Kidney capillary endothelial cell (primary cell): ENCODE results near the gene MLH1.
A peak's percentile ranks its signal among the peaks of the same experiment; 100 is the strongest.
"Not testable (repeated sequence)": the region's sequence is repeated elsewhere in the genome, so short reads cannot be mapped to it uniquely, and the experiment has no call there.

Source experiments
- DNase-seq: peaks from one replicate; pipeline ENCODE4 v3.0.0-alpha.2; 2018; ENCODE audit warnings: low spot score

MLH1 gene

DNA sequence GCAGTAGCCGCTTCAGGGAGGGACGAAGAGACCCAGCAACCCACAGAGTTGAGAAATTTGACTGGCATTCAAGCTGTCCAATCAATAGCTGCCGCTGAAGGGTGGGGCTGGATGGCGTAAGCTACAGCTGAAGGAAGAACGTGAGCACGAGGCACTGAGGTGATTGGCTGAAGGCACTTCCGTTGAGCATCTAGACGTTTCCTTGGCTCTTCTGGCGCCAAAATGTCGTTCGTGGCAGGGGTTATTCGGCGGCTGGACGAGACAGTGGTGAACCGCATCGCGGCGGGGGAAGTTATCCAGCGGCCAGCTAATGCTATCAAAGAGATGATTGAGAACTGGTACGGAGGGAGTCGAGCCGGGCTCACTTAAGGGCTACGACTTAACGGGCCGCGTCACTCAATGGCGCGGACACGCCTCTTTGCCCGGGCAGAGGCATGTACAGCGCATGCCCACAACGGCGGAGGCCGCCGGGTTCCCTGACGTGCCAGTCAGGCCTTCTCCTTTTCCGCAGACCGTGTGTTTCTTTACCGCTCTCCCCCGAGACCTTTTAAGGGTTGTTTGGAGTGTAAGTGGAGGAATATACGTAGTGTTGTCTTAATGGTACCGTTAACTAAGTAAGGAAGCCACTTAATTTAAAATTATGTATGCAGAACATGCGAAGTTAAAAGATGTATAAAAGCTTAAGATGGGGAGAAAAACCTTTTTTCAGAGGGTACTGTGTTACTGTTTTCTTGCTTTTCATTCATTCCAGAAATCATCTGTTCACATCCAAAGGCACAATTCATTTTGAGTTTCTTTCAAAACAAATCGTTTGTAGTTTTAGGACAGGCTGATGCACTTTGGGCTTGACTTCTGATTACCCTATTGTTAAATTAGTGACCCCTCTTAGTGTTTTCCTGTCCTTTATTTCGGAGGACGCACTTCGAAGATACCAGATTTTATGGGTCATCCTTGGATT lies at the start of gene MLH1:
Gene MLH1 (plus strand): TSS at position 193 of the 958 bp plus-strand sequence. CDS start 30 bp downstream, at position 223.
- peak; percentile 100 for DNase-seq

DNA sequence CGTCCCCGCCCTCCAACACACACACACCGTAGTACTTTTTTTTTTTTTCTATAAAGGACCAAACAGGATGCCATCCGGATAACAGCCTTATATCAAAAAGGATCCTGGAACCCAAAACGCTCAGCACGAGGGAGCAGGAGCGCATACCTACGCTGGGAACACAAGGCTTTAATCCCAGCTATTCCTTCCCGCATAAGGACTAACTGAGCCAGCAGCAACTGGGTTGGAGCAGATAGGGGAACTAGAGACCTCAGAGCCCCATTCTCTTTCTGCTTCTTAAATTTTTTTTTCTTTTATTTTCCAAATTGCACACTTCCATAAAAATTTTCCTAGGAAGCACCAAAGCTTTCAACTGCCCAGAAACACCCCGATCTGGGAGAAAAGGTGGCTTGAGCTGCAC lies 49.7 kb upstream of the MLH1 start:
- DNase-seq, result peak; percentile 5

DNA sequence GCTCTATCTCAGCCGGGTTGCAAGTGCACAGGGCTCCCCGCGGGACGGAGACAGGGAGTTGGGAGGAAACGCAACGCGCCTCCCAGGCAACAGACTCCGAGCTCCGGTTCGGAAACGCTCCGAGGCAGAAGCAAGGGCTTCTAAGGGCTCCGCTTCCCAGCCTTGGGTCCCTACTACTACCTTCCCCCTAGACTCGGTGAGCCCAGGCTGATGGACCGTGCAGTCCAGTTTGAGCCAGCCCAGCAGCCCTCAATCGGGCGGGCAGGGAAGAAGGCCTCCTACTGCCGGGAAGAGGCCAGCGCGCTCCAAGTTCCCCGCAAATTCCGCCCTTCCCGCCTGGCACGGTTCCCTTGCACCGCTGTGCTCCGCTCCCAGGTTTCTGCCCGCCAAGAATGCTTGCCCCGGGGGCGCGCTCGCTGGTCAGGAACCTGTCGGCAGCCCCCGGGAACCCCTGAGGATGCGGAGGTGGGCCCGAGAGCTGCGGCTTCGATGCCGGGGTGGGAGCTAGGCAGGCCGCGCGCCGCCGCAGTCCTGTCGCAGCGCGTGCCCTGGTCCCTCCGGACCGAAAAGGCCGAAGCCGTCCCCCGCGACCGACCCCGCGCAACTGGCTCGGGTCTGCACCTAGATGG lies 49.2 kb upstream of the MLH1 start:
- peak; percentile 26 for DNase-seq

DNA sequence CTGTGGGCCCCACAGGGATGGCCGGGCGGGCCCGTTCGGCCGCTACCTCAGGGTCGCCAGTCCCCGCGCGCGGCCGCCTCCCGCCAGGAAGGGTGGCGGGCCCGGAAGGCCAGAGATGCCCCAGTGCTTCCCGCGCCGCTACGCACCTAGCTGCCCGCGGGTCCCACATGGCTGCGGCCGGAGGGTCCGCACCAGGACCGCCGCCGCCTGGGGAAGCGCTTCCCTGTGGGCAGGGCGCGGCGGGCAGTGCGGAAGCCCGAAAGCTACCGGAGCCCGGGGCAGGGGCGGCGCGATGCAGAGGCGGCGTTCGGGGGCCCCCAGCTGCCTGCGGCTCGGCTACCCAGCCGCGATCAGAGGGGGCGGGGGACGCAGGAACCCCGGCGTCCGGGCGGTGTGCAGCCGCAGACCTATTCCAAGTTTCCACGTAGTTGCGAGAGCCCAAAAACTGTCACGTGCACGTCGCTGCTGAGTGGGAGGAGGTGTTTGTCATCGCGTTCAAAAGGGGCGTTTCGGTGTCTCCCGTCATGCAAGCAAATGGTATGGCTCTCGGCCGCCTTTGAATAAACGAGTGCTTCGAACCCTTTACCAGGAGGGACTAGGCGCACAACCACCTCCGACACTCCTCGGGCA lies 48.6 kb upstream of the MLH1 start, which contains the start of gene TRANK1:
Gene TRANK1 (minus strand): TSS at position 414 of the 630 bp plus-strand sequence. CDS start 245 bp downstream, at position 169.
- peak; percentile 22 for DNase-seq

DNA sequence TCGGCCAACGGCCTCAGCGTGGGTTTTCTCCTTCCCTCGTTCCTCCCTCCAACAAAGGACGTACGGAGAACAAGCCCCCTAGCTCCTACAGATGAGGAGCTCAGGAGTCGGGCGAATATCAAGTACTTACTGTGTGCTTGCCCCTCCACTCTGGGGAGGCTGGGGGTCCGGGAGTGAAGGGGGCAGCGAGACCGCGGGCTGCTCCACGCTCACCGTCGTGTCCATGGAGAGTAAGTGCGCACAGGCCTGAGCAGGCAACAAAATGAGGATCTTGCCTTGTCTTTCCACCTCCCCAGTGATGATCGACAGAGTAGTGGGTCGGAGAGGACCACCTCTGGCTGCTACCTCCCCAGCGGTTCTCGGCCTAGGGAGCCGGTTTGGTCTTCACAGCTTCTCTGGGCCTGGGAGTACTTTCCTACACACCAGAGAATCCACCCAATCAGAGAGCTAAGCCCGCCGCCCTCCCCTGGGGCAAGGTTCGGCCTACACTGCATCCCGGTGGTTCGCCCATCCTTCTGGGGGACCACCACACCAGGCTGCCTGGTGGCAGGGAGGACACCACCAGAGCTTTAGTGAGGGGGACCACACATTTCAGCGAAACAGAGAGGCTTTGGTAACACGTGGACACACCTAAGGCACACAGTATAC lies 47.9 kb upstream of the MLH1 start:
- no peak for DNase-seq

DNA sequence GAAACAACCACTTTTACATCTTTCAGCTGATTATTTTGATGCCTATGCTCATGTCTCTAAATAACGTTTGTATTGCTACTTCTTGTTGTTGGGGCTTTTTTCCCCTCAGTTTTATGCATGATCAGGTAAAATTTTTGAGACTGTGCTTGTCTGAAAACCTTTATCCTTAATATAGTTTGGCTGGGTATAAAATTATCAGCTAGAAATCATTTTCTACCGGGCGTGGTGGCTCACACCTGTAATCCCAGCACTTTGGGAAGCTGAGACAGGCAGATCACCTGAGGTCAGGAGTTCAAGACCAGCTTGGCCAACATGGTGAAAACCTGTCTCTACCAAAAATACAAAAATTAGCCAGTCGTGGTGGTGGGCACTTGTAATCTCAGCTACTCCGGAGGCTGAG lies 45.5 kb upstream of the MLH1 start:
- not testable (repeated sequence) for DNase-seq

DNA sequence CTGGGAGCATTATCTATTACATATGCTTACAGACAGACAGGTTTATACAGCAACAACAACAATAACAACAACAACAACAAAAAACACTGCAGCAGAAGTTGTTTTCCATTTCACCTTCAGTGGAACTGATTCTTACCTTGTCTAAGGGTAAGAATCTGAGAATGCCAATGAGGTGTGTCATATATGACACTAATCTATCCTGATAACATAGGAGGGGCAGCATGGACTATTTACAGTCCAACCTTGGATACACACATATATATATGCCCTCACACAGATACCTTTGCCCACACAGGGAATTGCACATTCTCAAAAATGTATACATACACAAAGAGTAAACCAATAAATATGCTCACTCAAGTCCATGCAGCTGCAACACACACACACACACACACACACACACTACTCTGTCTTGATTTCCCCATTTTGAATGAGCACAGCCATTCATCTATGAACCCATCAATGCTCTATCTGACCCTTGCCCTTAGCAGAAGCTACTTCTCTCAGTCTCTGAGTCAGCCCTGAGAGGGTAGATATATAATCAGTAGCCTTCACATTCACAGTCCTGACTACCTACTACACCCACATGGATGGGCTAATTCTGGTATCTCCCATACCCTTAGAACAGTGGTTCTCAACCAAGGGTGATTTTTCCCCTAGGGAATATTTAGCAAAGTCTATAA lies 38.7 kb upstream of the MLH1 start:
- DNase-seq, result no peak

DNA sequence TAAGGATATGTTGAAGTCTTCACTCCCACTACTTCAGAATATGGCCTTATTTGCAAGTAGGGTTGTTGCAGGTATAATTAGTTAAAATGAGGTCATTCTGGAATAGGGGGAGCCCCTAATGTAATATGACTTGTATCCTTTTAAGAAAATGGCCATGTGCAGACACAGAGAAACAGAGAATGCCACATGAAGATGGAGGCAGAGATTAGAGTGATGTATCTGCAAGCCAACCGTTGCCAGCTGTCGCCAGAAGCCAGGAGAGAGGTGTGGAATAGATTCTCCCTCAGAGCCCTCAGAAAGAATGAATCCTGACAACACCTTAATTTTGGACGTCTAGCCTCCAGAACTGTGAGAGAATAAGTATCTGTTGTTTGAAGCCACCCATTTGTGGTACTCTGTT lies 37.2 kb upstream of the MLH1 start:
- no peak for DNase-seq

DNA sequence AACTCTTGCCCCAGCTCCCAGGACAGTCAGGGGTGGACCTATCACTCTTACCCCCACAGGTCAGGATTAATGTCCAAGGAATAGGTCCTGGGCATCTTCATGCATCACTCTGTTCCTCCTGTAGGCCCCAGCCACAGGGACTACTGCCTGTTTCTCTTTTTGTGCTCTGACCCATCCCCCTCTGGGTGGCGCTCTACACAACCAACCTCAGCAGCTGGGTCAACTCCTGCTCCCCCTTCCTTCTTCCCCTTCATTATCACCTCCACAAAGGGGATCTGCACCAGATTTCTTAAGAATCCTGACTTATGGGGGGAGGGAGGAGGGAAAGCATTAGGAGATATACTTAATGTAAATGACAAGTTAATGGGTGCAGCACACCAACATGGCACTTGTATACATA lies 36.3 kb upstream of the MLH1 start:
- no peak for DNase-seq

DNA sequence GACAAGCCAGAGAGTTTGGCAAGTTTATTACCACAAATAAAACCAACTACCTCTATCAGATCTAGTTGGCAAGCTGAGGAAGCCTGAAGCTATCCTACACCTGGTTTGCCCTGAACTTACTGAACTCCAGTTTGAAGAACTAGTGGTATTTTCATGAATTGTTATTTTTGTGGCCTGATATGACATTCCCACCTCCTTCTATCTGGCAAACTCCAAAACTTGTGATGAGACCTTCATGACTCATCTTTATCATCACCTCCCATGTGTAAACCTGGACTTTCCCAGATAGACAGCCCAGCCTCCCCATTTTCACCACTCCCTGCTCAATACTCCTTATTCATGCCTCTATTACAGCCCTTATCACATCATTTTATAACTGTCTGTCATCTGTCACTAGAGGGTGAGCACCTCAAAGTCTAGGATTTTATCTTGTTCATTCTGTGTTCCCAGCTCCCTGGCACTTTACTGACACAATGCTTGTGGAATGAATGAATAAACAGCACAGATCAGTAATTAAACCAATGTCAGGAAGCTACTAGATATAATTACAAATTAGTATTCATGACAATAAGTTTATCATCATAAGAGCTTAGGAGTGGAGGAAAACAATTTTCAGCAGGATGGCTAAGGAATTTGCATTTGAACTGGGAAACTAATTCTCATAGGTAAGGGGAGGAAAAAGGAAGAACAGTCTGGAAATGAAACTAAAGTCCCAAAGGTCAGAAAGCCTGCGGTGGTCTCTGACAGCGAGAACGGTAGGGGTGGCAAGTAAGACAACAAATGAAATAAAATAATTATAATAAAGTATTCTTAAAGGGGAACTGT lies 35.2 kb upstream of the MLH1 start:
- DNase-seq, result peak; percentile 22

DNA sequence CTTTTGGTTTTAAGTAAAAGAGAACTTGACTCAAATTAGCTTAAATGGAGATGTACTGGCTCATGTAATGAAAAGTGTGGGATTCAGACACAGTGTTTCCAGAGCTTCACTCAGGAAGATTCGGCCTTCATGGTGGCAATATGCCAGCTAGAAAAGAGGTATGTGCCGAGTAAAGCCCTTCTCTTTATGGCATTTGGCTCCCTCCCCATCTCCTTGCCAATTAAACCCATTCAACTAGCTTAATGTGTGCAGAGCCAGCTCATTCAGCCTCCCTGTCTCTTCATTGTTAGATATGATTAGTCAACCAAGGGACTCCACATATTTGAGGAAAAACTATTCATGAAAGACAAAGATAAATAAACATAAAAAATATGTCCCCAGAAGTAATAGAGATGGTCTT lies 33.5 kb upstream of the MLH1 start:
- DNase-seq, result peak; percentile 3

DNA sequence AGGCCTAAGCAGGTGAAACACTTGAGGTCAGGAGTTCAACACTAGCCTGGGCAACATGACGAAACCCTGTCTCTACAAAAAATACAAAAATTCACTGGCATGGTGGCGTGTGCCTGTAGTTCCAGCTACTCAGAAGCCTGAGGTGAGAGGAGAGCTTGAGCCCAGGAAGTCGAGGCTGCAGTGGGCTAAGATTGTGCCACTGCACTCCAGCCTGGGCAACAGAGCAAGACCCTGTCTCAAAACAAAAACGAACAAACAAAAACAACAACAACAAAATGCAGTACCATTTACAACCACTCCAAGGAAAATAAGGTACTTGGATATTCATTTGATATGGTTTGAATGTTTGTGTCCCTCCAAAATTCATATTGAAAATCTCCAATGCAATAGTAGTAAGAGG lies 32.8 kb upstream of the MLH1 start:
- DNase-seq, result no peak

DNA sequence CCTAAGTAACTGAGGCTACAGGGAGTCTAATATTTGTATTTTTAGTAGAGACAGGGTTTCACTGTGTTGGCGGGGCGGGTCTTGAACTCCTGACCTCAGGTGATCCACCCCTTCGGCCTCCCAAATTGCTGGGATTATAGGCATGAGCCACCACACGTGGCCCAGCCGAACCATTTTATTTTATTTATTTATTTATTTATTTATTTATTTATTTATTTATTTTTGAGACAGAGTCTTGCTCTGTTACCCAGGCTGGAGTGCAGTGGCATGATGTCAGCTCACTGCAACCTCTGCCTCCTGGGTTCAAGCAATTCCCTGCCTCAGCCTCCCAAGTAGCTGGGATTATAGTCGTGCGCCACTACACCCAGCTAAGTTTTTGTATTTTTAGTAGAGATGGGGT lies 30.3 kb upstream of the MLH1 start:
- not testable (repeated sequence) for DNase-seq

DNA sequence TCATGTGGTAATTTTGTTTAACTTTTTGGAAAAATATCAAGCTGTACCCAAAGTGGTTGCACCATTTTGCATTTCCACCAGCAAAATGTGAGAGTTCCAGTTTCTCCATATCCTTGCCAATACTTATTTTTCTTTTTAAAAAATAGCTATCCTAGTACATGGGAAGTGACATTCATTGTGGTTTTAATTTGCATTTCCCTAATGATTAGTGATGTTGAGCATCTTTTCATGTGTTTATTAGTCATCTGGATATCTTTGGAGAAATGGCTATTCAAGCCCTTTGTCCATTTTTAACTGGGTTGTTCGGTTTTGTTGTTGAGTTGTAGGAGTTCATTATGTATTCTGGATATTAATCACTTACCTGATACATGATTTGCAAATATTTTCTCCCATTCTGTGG lies 29.0 kb upstream of the MLH1 start:
- DNase-seq, result no peak

DNA sequence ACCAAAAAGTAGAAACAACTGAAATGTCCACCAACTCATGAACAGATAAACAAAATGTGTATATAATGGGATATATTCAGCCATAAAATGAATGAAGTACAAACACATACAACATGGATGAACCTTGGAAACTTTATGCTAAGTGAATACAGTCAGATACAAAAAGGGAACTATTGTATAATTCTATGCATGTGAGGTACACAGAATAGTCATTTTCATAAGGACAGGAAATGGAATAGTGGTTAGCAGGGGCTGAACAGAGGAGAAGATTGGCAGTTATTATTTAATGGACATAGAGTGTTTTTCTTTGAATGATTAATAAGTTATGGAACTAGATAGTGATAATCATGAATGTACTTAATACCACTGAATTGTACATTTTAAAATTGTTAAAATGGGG lies 28.5 kb upstream of the MLH1 start:
- DNase-seq, result no peak

DNA sequence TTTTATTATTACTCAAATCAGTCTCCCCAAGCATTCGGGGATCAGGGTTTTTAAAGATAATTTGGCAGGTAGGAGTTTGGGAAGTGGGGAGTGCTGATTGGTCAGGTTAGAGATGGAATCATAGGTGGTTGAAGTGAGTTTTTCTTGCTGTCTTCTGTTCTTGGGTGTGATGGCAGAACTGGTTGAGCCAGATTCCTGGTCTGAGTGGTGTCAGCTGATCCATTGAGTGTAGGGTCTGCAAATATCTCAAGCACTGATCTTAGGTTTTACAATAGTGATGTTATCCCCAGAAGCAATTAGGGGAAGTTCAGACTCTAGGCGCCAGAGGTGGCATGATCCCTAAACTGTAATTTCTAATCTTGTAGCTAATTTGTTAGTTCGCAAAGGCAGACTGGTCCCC lies 27.9 kb upstream of the MLH1 start:
- no peak for DNase-seq

DNA sequence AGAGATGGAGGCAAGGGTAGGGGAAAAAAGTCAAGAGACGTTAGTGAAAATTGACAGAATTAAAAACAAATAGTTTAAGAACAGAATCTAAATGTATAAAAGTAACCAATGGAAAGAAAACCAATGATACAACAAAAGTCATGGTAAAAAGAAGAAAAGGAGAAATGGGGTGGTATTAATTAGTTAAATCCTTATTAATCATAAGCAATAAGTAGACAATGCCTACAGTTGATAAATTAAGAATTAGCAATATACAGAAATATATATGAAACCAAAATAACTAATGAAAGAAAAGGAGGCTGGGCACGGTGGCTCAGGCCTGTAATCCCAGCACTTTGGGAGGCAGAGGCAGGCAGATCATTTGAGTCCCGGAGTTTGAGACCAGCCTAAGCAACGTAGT lies 24.2 kb upstream of the MLH1 start:
- no peak for DNase-seq

DNA sequence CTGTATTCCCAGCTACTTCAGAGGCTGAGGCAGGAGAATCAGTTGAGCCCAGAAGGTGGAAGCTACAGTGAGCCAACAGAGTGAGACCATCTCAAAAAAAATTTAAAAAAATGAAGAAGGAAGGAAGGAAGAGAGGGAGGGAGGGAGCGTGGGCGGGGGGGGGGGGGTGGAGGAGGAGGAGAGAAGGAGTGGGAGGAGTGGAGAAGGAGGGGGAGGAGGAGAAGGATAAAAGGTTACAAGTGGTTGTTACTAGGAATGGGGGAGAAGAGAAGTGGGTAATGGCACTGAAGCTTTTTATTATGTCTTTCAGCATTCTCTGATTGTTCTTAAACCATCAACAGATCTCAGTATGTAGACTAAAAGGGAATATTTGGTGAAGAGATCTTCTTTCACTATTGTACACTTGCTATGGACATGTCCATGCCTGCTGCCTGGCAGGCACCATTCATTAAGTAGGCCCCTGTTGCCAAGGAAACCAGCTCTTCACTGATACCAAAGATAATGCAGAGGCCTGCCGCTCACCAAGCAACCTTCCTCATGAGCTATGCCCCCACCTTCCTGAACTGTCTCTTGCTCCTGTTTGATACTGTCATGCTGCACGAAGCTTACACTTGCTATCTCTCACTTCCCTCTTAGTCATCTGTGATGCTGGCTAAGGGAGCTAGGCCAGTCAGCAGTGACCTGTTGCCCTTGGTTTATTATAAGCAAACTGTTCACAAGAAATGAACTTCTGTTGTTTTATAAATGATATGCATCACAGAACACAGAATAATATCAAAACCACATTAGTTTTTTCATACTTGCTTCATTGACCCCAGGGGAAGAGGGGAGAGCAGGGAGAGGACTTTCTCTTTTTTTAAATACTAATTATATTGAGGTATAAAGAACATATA lies 23.5 kb upstream of the MLH1 start:
- DNase-seq, result peak; percentile 76

DNA sequence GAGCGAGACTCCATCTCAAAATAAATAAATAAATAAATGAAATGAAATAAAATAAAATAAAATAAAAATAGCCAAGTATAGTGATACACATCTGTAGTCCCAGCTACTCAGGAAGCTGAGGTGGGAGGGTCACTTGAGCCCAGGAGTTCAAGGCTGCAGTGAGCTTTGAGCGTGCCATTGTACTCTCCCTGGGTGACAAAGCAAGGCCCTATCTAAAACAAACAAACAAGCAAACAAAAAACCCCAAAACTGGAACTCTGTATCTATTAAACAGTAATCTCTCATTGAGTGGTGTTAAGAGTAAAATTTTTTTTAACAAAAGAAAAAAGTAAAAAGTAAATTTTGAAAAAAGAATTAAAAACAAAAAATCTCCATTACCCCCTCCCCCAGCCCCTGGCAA lies 21.2 kb upstream of the MLH1 start:
- no peak for DNase-seq

DNA sequence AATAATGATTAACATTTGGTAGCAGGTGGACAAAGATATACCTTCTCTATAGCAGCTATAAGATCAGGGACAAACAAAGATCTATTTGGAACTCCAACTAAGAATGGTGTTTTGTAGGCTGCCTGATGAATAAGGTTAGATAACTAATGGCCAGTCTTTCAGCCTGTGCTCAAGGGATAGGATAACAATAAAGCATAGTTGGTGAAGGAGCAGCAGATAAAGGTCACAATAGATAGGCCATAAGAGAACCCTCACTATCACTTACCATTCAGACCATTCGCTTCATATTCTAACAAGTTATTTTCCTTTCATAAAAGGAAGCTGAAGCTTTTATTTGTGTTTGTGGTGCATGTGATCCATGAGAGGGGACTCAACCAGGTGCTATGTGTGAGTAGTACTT lies 20.2 kb upstream of the MLH1 start:
- no peak for DNase-seq
